NCI-H1105 (cell line): Measurements from ENCODE around the gene IGSF21.

ENCODE experiments used
- DNase-seq: peaks from one replicate; lab custom pipeline; 2025; lab: John Stamatoyannopoulos, UW

Gene IGSF21

DNA sequence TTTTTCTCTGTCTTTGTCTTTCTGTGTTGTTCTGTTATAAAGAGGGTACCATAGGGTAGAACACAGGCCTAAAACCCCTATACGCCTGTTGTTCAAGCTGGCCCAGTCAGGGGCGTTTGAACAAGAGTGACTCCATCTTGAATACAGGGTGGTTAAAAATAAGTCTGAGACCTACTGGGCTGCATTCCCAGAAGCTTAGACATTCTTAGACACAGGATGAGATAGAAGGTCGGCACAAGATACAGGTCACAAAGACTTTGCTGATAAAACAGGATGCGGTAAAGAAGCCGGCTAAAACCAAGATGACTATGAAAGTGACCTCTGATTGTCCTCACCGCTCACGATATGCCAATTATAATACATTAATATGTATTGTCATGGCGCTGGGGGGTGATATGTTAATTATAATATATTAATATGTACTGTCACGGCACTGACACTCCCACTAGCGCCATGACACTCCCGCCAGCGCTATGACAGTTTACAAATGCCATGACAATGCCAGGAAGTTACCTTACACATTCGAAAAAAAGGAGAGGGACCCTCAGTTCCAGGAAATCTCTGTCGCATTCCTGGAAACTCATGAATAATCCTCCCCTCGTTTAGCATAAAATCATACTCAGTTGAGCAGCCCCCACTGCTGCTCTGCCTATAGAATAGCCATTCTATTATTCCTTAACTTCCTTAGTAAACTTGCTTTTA lies 314.6 kb downstream of the IGSF21 start:
- DNase-seq = no peak

DNA sequence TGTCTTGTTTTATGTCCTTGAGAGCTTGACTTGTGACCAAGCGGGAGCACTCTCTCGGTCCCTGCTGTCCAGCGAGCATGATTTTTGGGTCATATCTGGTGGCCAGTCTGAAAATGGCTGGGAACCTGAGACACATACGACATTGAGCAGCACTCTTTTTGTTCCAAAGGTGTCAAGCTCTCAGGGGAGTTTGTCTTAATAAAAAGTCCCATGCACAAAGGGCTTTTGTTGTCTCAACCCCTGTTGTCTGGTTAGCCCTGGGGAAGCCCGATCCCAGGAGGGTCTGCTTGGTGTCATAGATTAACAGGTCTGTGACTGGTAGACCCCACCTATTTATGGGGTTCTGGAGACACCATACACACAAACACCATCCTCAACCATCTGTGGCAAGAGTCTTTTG lies 315.4 kb downstream of the IGSF21 start:
- DNase-seq = no peak

DNA sequence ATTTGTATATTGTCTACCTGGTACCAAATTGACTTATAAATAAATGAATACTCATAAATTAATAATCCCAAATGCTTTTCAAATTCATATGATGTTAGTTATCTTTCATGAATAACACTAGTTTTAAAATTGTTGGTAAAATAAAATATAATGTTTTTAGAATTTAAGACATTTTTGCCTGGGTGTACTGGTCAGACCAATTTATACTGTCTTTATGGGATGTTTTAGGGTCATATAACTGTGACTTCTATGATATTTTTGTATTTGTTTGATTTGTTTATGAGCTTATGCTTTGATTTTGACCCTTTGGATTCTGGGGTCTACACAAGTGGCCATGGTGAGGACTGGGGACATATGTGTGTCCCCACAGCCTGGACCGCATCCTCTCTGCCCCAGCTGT lies 319.0 kb downstream of the IGSF21 start:
- DNase-seq = no peak
